Fibroblast of lung (primary cell): ENCODE measurements around the gene CCDC85A. TPM values are rescaled to one million over a fixed set of nuclear protein-coding genes. Genes with fewer than 3 reads are reported as not detected.

Experiments
- DNase-seq, 2 donors: peaks; one replicate each; pipeline versions ENCODE4 v3.0.0 to v3.0.0-alpha.2; 2010; ENCODE audit warnings: low read depth in 2 of 2
- H2AFZ ChIP-seq: 2 replicates; pipeline ENCODE4 v1.5.1; 2012; ENCODE audit warnings: low read length, control low read depth, inconsistent platforms
- H3K27ac ChIP-seq: 2 replicates; pipeline ENCODE4 v1.5.1; 2011; ENCODE audit warnings: low read length, control low read depth; ENCODE audit not compliant: insufficient read depth
- H3K27me3 ChIP-seq: 2 replicates; pipeline ENCODE4 v1.5.1; 2011; ENCODE audit warnings: mild to moderate bottlenecking, low read length; ENCODE audit not compliant: control insufficient read depth, insufficient read depth
- H3K36me3 ChIP-seq: 2 replicates; pipeline ENCODE4 v1.5.1; 2011; ENCODE audit warnings: low read length; ENCODE audit not compliant: control insufficient read depth, insufficient read depth
- H3K4me1 ChIP-seq: 2 replicates; pipeline ENCODE4 v1.5.1; 2011; ENCODE audit warnings: low read length; ENCODE audit not compliant: control insufficient read depth, insufficient read depth; ENCODE audit errors: extremely low read depth
- H3K4me2 ChIP-seq: 2 replicates; pipeline ENCODE4 v1.5.1; 2011; ENCODE audit warnings: low read length, control low read depth; ENCODE audit not compliant: insufficient read depth; ENCODE audit errors: extremely low read depth
- H3K4me3 ChIP-seq, 4 experiments: fragments of 200-600 bp in 1 of 4; sonication (generic) in 1 of 4; replicated peaks in 1 of 4; 2 replicates each; pipeline ENCODE4 v1.5.1; 2011 to 2016; ENCODE audit warnings: low read length in 4 of 4, low read depth in 3 of 4, mild to moderate bottlenecking in 3 of 4, control low read depth in 2 of 4, inconsistent platforms in 1 of 4, mixed read lengths in 1 of 4; ENCODE audit not compliant: insufficient read depth in 1 of 4; ENCODE audit errors: control extremely low read depth in 1 of 4
- H3K79me2 ChIP-seq: 2 replicates; pipeline ENCODE4 v1.5.1; 2012; ENCODE audit warnings: mild to moderate bottlenecking, low read length, inconsistent platforms; ENCODE audit not compliant: control insufficient read depth, insufficient read depth
- H3K9ac ChIP-seq: 2 replicates; pipeline ENCODE4 v1.5.1; 2011; ENCODE audit warnings: mild to moderate bottlenecking, low read length, control low read depth; ENCODE audit not compliant: insufficient read depth
- H3K9me3 ChIP-seq: 2 replicates; pipeline ENCODE4 v1.5.1; 2012; ENCODE audit warnings: low read depth, low read length; ENCODE audit not compliant: control insufficient read depth, insufficient read depth
- H4K20me1 ChIP-seq: 2 replicates; pipeline ENCODE4 v1.5.1; 2011; ENCODE audit warnings: low read length; ENCODE audit not compliant: control insufficient read depth, insufficient read depth; ENCODE audit errors: extremely low read depth
- CTCF ChIP-seq, 2 donors: IDR thresholded peaks in 1 of 2; conservative IDR thresholded peaks in 1 of 2; 1 replicate in 1 of 2; 2 replicates in 1 of 2; pipeline ENCODE4 v1.5.1; 2011 to 2012; ENCODE audit warnings: low read length in 2 of 2, control low read depth in 1 of 2, inconsistent platforms in 1 of 2, low read depth in 1 of 2, mild to moderate bottlenecking in 1 of 2
- EZH2 ChIP-seq: IDR thresholded peaks from 2 replicates; pipeline ENCODE4 v1.5.1; 2012; ENCODE audit warnings: low read length, control low read depth, mild to moderate bottlenecking; ENCODE audit errors: missing control alignments
- polyA plus RNA-seq, 2 donors: library from polyadenylated mRNA; depleted of rRNA in 1 of 2; stranded (reverse) in 1 of 2; unstranded in 1 of 2; fragments of >200 nt; gene quantifications; 2 replicates each; pipeline ENCODE4 v1.2.1, GENCODE V29; 2011 to 2012; ENCODE audit warnings: missing spikeins in 1 of 2
- total RNA-seq: library from RNA; depleted of rRNA; stranded (reverse); fragments of >200 nt; gene quantifications from 2 replicates; pipeline ENCODE4 v1.2.1, GENCODE V29; 2014

CCDC85A gene
- total and polyA plus RNA-seq, 2 donors (not counting 1 experiment from before 2014, with no cell fraction given) = 0.03 TPM; not detected in 1

- Histone ChIP-seq H3K9me3 (no peaks in the 10 kb centered on the region), H3K79me2 (no peaks in the 10 kb centered on the region), H3K27me3 (no peaks in the 10 kb centered on the region), H3K9ac (no peak overlapping the region), H3K4me3 (no peak overlapping the region), H3K4me2 (no peak overlapping the region), H3K36me3 (no peaks in the 10 kb centered on the region), H4K20me1 (no peaks in the 10 kb centered on the region), H3K4me1 (no peaks in the 10 kb centered on the region), H2AFZ (no peak overlapping the region), H3K27ac (no peak overlapping the region)
- TF ChIP-seq EZH2 = no peak
- DNase-seq = no peak
Observed at GRCh38 chr2:56262241-56262640, 78.5 kb downstream of the CCDC85A start.

- H3K4me3 ChIP-seq = no peak overlapping the region
- no peaks in the 10 kb centered on the region for H3K79me2 ChIP-seq
- H3K36me3 ChIP-seq = no peaks in the 10 kb centered on the region
- TF ChIP-seq CTCF (conservative IDR thresholded peaks at IDR 0.05 in 1 of 2, IDR thresholded peaks at IDR 0.05 in 1 of 2; ENCODE audit: low read depth in 1 of 2, low read length in 2 of 2) = no peak
- no peak for TF ChIP-seq EZH2
- H3K9me3 ChIP-seq = no peaks in the 10 kb centered on the region
- no peak overlapping the region for H3K4me2 ChIP-seq
- no peaks in the 10 kb centered on the region for H3K4me1 ChIP-seq
- DNase-seq = no peak
- H4K20me1 ChIP-seq = no peaks in the 10 kb centered on the region
- H2AFZ ChIP-seq = no peak overlapping the region
- H3K27ac ChIP-seq = no peak overlapping the region
- no peaks in the 10 kb centered on the region for H3K27me3 ChIP-seq
- H3K9ac ChIP-seq = no peak overlapping the region
Observed at GRCh38 chr2:56263876-56264275, 80.1 kb downstream of the CCDC85A start.

GRCh38 chr2:56266761-56267414, 83.1 kb downstream of the CCDC85A start:
- Histone ChIP-seq H3K4me1 (no peaks in the 10 kb centered on the region), H3K4me2 (no peak overlapping the region), H3K27ac (no peak overlapping the region), H3K4me3 (no peak overlapping the region), H3K27me3 (no peaks in the 10 kb centered on the region), H3K36me3 (no peaks in the 10 kb centered on the region), H4K20me1 (no peaks in the 10 kb centered on the region), H2AFZ (no peak overlapping the region), H3K79me2 (no peaks in the 10 kb centered on the region), H3K9me3 (no peaks in the 10 kb centered on the region), H3K9ac (no peak overlapping the region)
- peak in 1 of 2 donors; percentile 38 for DNase-seq
- TF ChIP-seq EZH2 = no peak
- no peak for TF ChIP-seq CTCF (conservative IDR thresholded peaks at IDR 0.05 in 1 of 2, IDR thresholded peaks at IDR 0.05 in 1 of 2; ENCODE audit: low read depth in 1 of 2, low read length in 2 of 2)
